Esophagus squamous epithelium (tissue), 5 donors: ENCODE data around the gene SLC44A1. TPM values are rescaled to one million over a fixed set of nuclear protein-coding genes. Genes with fewer than 3 reads are reported as not detected.

Source experiments
- DNase-seq: peaks from one replicate; lab custom pipeline; 2025; lab: John Stamatoyannopoulos, UW
- H3K27ac ChIP-seq, 4 donors: fragments of 200-600 bp; sonication (generic); one replicate each; pipeline ENCODE4 v1.5.1; 2016 to 2019; ENCODE audit warnings: mild to moderate bottlenecking in 1 of 4
- H3K27me3 ChIP-seq, 4 donors: fragments of 200-600 bp; sonication (generic); 1 replicate in 3 of 4; 2 replicates in 1 of 4; pipeline versions ENCODE4 v1.5.1 to v1.6.0; 2017 to 2021; ENCODE audit warnings: antibody characterized with exemption in 1 of 4
- H3K36me3 ChIP-seq, 3 donors: fragments of 200-600 bp; sonication (generic); one replicate each; pipeline ENCODE4 v1.5.1; 2016 to 2019
- H3K4me1 ChIP-seq, 3 donors: fragments of 200-600 bp; sonication (generic); one replicate each; pipeline ENCODE4 v1.5.1; 2017 to 2019
- H3K4me3 ChIP-seq, 4 donors: fragments of 200-600 bp; sonication (generic); 1 replicate in 3 of 4; 2 replicates in 1 of 4; pipeline ENCODE4 v1.5.1; 2016 to 2019; ENCODE audit warnings: mild to moderate bottlenecking in 2 of 4, moderate library complexity in 1 of 4
- H3K9me3 ChIP-seq, 3 donors: fragments of 200-600 bp; sonication (generic); one replicate each; pipeline ENCODE4 v1.5.1; 2016 to 2019
- CTCF ChIP-seq, 6 experiments: fragments of 450-650 bp in 4 of 6; fragments of 200-600 bp in 2 of 6; sonication (generic) in 2 of 6; IDR thresholded peaks; one replicate each; pipeline ENCODE4 v1.5.1; 2016 to 2019; ENCODE audit warnings: antibody characterized with exemption in 6 of 6, mild to moderate bottlenecking in 4 of 6, moderate library complexity in 4 of 6
- POLR2A ChIP-seq, 4 donors: fragments of 450-650 bp; IDR thresholded peaks; one replicate each; pipeline ENCODE4 v1.6.1; 2017; ENCODE audit warnings: antibody characterized with exemption in 4 of 4, mild to moderate bottlenecking in 4 of 4, moderate library complexity in 3 of 4
- WGBS, 2 donors: methylation state at CpG; one replicate each; pipeline ENCODE4 v1.1.5; 2018; 5-methylcytosine and 5-hydroxymethylcytosine counted together
- intact Hi-C: fragments of 100-400 bp; cut with DNase I; formaldehyde crosslinking; loops from one replicate; pipeline ENCODE4 v1.15.0; 2022
- total RNA-seq, 4 donors: library from RNA; depleted of rRNA; stranded (reverse); fragments of >200 nt; gene quantifications; one replicate each; pipeline ENCODE4 v1.1.0, GENCODE V29; 2016
- donor health status: DM: yes; HTN: yes; CAD: no.

The SLC44A1 gene
- total RNA-seq, 4 donors from 2014 or later: 19.9 to 52.9 (median 37.8) TPM

DNA sequence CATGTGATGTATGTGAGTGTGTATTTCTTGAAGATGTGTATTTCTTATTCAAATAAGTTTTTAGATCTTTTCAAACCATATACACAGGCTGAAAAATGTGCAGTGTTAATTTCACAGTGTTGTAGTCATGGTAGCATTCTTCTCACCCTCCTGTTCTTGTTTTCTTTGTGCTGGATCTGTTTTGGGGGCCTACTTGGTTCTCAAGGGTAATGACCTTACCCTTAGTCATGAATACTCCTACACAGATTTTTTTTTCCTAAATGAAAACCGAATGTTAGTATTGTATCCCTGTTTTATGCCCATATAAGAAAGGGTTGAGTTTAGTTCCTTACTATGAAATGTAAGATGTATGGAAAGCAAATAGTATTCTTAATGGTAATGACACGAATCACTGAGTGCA lies 88.0 kb downstream of the SLC44A1 start:
- WGBS, 2 donors: 63 to 73% methylated on average over 2 of the region's 2 CpGs
- intact Hi-C loops: no loop called here
- Histone ChIP-seq H3K4me1 (peaks cover 0 to 13% (median 5%) of the 10 kb centered on the region in 3 donors), H3K4me3 (no peak overlapping the region), H3K9me3 (no peaks in the 10 kb centered on the region), H3K36me3 (peaks cover 0 to 22% (median 0%) of the 10 kb centered on the region in 3 donors), H3K27ac (no peak overlapping the region), H3K27me3 (no peaks in the 10 kb centered on the region)
- no peak for TF ChIP-seq POLR2A (IDR thresholded peaks at IDR 0.05)
- TF ChIP-seq CTCF (IDR thresholded peaks at IDR 0.05): no peak
- DNase-seq: no peak

GRCh38 chr9:105333076-105333475 lies 88.6 kb downstream of the SLC44A1 start:
- Histone ChIP-seq H3K9me3 (no peaks in the 10 kb centered on the region), H3K27ac (no peak overlapping the region), H3K4me3 (no peak overlapping the region), H3K27me3 (no peaks in the 10 kb centered on the region), H3K4me1 (peaks cover 0 to 13% (median 5%) of the 10 kb centered on the region in 3 donors), H3K36me3 (peaks cover 0 to 28% (median 0%) of the 10 kb centered on the region in 3 donors)
- no peak for TF ChIP-seq CTCF (IDR thresholded peaks at IDR 0.05)
- no peak for DNase-seq
- intact Hi-C loops: no loop called here
- 92 to 94% methylated on average over 1 of the region's 1 CpG for WGBS, 2 donors

GRCh38 chr9:105333811-105334210 lies 89.4 kb downstream of the SLC44A1 start:
- 69 to 81% methylated on average over 1 of the region's 1 CpG for WGBS, 2 donors
- TF ChIP-seq POLR2A (IDR thresholded peaks at IDR 0.05): no peak
- TF ChIP-seq CTCF (IDR thresholded peaks at IDR 0.05): no peak
- H3K9me3 ChIP-seq: no peaks in the 10 kb centered on the region
- no peaks in the 10 kb centered on the region for H3K27me3 ChIP-seq
- no peak overlapping the region for H3K27ac ChIP-seq
- no peak for DNase-seq
- H3K4me3 ChIP-seq: no peak overlapping the region
- H3K36me3 ChIP-seq: peaks cover 0 to 33% (median 0%) of the 10 kb centered on the region in 3 donors
- peaks cover 0 to 13% (median 5%) of the 10 kb centered on the region in 3 donors for H3K4me1 ChIP-seq
- intact Hi-C loops: no loop called here

DNA sequence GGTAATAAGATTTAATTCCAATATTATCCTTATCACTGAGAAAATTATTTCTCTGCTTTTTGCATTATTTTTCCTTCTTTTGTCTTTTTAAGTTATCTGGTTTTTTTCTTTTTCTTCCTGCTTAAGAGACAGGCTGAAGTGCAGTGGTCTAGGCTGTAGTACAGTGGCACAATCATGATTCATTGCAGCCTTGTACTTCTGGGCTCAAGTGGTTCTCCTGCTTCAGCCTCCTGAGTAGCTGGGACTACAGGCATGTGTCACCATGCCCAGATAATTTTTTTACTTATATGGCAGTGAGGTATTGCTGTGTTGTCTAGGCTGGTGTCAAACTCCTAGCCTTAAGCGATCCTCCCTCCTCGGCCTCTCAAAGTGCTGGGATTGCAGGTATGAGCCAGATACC lies 93.9 kb downstream of the SLC44A1 start:
- TF ChIP-seq POLR2A (IDR thresholded peaks at IDR 0.05): no peak
- TF ChIP-seq CTCF (IDR thresholded peaks at IDR 0.05): no peak
- no peak overlapping the region for H3K4me3 ChIP-seq
- WGBS, 2 donors: 100% methylated on average over 2 of the region's 2 CpGs
- no peak for DNase-seq
- no peaks in the 10 kb centered on the region for H3K9me3 ChIP-seq
- no peaks in the 10 kb centered on the region for H3K27me3 ChIP-seq
- no peak overlapping the region for H3K27ac ChIP-seq
- H3K36me3 ChIP-seq: peaks cover 0 to 33% (median 0%) of the 10 kb centered on the region in 3 donors
- intact Hi-C loops: no loop called here
- peaks cover 0 to 6% (median 0%) of the 10 kb centered on the region in 3 donors for H3K4me1 ChIP-seq

DNA sequence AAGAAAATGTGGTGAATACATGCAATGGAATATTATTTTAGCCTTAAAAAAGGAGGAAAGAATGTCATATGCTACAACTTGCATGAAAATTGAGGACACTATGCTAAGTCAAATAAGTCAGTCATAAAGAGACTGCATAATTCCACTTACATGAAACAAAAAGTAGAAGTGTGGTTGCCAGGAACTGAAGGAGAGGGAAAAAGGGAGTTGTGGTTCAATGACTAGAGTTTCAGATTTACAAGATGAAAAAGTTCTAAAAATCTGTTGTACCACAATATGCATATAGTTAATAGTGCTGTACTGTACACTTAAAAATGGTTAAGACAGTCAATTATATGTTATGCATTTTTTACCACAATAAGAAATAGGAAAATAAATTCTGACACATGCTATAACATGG lies 95.4 kb downstream of the SLC44A1 start:
- no peaks in the 10 kb centered on the region for H3K9me3 ChIP-seq
- no peak for DNase-seq
- no peak overlapping the region for H3K4me3 ChIP-seq
- H3K27me3 ChIP-seq: no peaks in the 10 kb centered on the region
- intact Hi-C loops: no loop called here
- peaks cover 0 to 6% (median 0%) of the 10 kb centered on the region in 3 donors for H3K4me1 ChIP-seq
- H3K27ac ChIP-seq: no peak overlapping the region
- H3K36me3 ChIP-seq: peaks cover 0 to 33% (median 0%) of the 10 kb centered on the region in 3 donors
- TF ChIP-seq CTCF (IDR thresholded peaks at IDR 0.05): no peak
- no peak for TF ChIP-seq POLR2A (IDR thresholded peaks at IDR 0.05)
